Lower lobe of right lung (tissue), 2 donors: ENCODE measurements around the gene VIPAS39. TPM values are rescaled to one million over a fixed set of nuclear protein-coding genes. Genes with fewer than 3 reads are reported as not detected.

ENCODE experiments used
- ATAC-seq, 2 donors: fragments of 200-7000 bp; cut with Tn5 transposase; one replicate each; pipeline ENCODE4 v1.9.1; 2020 to 2022; ENCODE audit warnings: mild to moderate bottlenecking in 2 of 2, moderate library complexity in 2 of 2
- DNase-seq: peaks from one replicate; pipeline ENCODE4 v3.0.0-alpha.2; 2020
- H3K27ac ChIP-seq: fragments of 200-600 bp; one replicate; pipeline ENCODE4 v1.8.0; 2022
- H3K27me3 ChIP-seq: fragments of 200-600 bp; one replicate; pipeline ENCODE4 v1.8.0; 2022; ENCODE audit warnings: low read depth
- H3K36me3 ChIP-seq: fragments of 200-600 bp; one replicate; pipeline ENCODE4 v1.8.0; 2022; ENCODE audit warnings: mild to moderate bottlenecking
- H3K4me1 ChIP-seq: fragments of 200-600 bp; one replicate; pipeline ENCODE4 v1.8.0; 2022
- H3K4me3 ChIP-seq: fragments of 200-600 bp; one replicate; pipeline ENCODE4 v1.8.0; 2022; ENCODE audit warnings: mild to moderate bottlenecking
- H3K9me3 ChIP-seq: fragments of 200-600 bp; one replicate; pipeline ENCODE4 v1.8.0; 2022
- intact Hi-C: fragments of 100-400 bp; cut with DNase I; formaldehyde crosslinking; loops from one replicate; pipeline ENCODE4 v1.11.0; 2022
- total RNA-seq: library from RNA; stranded (reverse); fragmentation: NEBNext Ultra II Directional; extraction: Animal tissue kit (Norgen Biotek cat#: 25700); gene quantifications from one replicate; pipeline ENCODE4 v1.2.1, GENCODE V29; 2021
- TF ChIP-seq, protein P1 (sequence below): fragments of 200-600 bp; IDR thresholded peaks from one replicate; pipeline ENCODE4 v1.8.0; 2022; ENCODE audit warnings: antibody characterized with exemption, mild to moderate bottlenecking
- donor health status: DM: no; HTN: yes; CAD: no; lungs with severe emphysema.

The VIPAS39 gene
- total RNA-seq, 1 donor from 2014 or later: 18.4 TPM

DNA sequence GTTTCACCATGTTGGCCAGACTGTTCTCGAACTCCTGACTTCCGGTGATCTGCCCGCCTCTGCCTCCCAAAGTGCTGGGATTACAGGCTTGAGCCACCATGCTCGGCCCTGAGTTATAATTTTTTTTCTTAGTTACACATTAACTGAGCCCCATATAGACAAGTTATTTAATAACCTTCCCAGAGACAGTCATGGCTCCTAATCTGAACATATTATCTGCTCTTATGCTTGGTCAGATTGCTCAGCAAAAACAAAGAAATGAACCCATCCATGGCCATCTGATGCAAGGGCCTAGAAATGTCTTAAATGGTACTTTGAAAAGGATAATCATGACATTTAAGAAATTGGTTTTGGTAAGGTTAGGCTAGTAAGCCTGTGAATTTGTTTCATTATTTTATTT is 67.2 kb downstream of the VIPAS39 start:
- Histone ChIP-seq H3K27me3 (no peaks in the 10 kb centered on the region), H3K36me3 (no peaks in the 10 kb centered on the region), H3K9me3 (no peaks in the 10 kb centered on the region), H3K4me1 (no peaks in the 10 kb centered on the region), H3K27ac (no peak overlapping the region), H3K4me3 (no peak overlapping the region)
- no peak for DNase-seq
- intact Hi-C loops: no loop called here
- TF ChIP-seq, protein P1, sequence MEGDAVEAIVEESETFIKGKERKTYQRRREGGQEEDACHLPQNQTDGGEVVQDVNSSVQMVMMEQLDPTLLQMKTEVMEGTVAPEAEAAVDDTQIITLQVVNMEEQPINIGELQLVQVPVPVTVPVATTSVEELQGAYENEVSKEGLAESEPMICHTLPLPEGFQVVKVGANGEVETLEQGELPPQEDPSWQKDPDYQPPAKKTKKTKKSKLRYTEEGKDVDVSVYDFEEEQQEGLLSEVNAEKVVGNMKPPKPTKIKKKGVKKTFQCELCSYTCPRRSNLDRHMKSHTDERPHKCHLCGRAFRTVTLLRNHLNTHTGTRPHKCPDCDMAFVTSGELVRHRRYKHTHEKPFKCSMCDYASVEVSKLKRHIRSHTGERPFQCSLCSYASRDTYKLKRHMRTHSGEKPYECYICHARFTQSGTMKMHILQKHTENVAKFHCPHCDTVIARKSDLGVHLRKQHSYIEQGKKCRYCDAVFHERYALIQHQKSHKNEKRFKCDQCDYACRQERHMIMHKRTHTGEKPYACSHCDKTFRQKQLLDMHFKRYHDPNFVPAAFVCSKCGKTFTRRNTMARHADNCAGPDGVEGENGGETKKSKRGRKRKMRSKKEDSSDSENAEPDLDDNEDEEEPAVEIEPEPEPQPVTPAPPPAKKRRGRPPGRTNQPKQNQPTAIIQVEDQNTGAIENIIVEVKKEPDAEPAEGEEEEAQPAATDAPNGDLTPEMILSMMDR: no peak
- ATAC-seq: no peak

DNA sequence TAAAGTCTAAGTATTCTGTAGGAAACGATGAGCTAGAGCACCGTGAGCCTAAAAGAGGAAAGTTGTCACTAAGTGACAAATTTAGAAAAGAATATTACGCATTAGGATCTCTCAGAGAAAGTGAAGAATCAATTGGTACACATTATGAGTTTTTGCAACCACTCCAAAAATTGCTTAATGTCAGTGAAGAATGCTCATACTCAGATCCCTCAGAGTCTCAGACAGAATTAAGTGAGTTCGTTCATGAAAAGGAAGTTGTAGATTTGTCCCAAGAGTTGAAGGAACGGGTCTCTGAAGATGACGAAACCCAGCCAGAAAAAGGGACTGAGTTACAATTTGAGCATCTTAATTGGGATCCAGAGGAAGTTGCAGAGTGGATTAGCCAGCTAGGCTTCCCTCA is 78.7 kb downstream of the VIPAS39 start:
- H3K9me3 ChIP-seq: no peaks in the 10 kb centered on the region
- H3K36me3 ChIP-seq: no peaks in the 10 kb centered on the region
- DNase-seq (no peak), ATAC-seq (no peak)
- no peaks in the 10 kb centered on the region for H3K27me3 ChIP-seq
- H3K4me3 ChIP-seq: no peak overlapping the region
- TF ChIP-seq, protein P1: no peak
- no peak overlapping the region for H3K27ac ChIP-seq
- peaks cover 16% of the 10 kb centered on the region for H3K4me1 ChIP-seq
- intact Hi-C loops: no loop called here

DNA sequence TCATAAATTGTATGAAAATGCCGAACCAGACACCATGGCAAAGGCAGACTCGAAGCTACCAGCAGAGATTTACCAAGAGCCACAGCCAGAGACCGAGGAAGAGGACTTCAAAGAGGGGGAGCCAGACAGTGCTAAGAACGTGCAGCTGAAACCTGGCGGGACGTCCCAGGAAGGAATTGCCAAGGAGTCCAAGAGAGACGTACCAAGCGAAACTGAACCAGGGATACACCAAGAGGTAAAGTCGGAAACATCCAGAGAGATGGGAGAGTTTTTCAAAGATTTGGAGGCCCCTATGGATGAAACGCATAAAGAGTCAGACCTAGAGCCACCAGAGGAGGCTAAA is 79.9 kb downstream of the VIPAS39 start:
- peaks cover 16% of the 10 kb centered on the region for H3K4me1 ChIP-seq
- no peaks in the 10 kb centered on the region for H3K27me3 ChIP-seq
- ATAC-seq: peak; percentile 6 to 8
- DNase-seq: no peak
- peak overlapping the region; percentile 94 for H3K4me3 ChIP-seq
- H3K9me3 ChIP-seq: no peaks in the 10 kb centered on the region
- peak overlapping the region; percentile 88 for H3K27ac ChIP-seq
- H3K36me3 ChIP-seq: no peaks in the 10 kb centered on the region
- intact Hi-C loops: no loop called here
- TF ChIP-seq, protein P1: no peak

DNA sequence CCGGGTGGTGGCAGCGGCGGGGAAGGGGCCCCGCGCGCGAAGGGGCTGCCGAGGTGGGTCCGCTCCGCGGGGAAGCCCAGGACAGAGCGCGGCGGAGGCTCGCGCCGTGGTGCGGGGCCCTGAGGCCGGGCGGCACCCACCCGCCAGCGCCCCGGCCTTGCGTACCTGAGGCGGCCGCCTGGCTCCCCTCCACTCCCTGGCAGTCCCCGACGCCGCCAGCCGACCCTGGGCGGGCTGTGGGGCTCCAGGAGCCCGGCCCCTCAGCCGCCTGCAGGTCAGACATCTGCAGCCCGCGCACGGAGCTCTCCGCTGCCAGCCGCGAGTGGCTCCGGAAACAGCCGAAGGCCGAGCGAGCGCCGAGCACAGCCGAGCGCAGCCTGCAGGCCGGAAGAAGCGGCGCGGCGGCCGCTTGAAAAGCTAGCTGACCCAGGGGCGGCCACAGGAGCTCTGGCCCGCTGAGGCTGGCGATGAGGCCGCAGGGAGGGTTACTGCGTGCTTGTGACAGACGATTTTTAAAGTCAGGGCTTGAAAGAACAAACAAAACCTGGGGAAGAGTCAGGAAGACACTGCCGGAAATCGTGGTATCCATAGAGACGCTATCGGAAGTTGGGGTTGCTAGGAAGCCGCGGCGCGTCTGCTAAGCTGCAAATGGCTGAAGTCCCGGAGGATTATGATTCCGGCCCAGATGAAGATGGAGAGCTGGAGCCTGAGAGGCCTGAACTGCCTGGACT is 80.5 kb downstream of the VIPAS39 start, which contains the start of the genes SAMD15 and TMED8:
TSS of gene SAMD15 (plus strand) at position 609 of the 731 bp plus-strand sequence. CDS start at position 649, 40 bp downstream.
TSS of gene TMED8 (minus strand) at position 324 of the 731 bp plus-strand sequence. CDS start at position 283, 41 bp downstream.
- no peaks in the 10 kb centered on the region for H3K9me3 ChIP-seq
- peak; percentile 92 for DNase-seq
- H3K27ac ChIP-seq: peak within 1 kb of the TSS; percentile 88
- H3K4me3 ChIP-seq: peak within 1 kb of the TSS; percentile 94
- H3K4me1 ChIP-seq: peaks cover 16% of the 10 kb centered on the region
- TF ChIP-seq, protein P1: peak; percentile 48
- H3K36me3 ChIP-seq: no peaks in the 10 kb centered on the region
- ATAC-seq: peak; percentile 98 to 99
- H3K27me3 ChIP-seq: no peaks in the 10 kb centered on the region
- intact Hi-C loops: no loop called here

Other genes with a start within 250 kb of the VIPAS39 start
- gene NGB, start 186.4 kb downstream of the VIPAS39 start, total RNA-seq: not detected
- 23.5 TPM for gene POMT2, start 136.7 kb downstream of the VIPAS39 start, total RNA-seq
- gene GSTZ1, start 136.6 kb downstream of the VIPAS39 start, total RNA-seq: 12.5 TPM
- gene TMED8, start 80.5 kb downstream of the VIPAS39 start, total RNA-seq: 12.1 TPM
- 2.8 TPM for gene SAMD15, start 80.2 kb downstream of the VIPAS39 start, total RNA-seq
- 0.77 TPM for gene NOXRED1, start 34.1 kb downstream of the VIPAS39 start, total RNA-seq
- gene AHSA1, start 492 bp upstream of the VIPAS39 start, total RNA-seq: 122 TPM
- not detected for gene ISM2, start 41.2 kb upstream of the VIPAS39 start, total RNA-seq
- gene SPTLC2, start 159.0 kb upstream of the VIPAS39 start, total RNA-seq: 46.1 TPM